Measurements from ENCODE around the gene CEP83. TPM values are rescaled to one million over a fixed set of nuclear protein-coding genes. Genes with fewer than 3 reads are reported as not detected.
A peak's percentile ranks its signal among the peaks of the same experiment; 100 is the strongest.

The CEP83 gene, protein sequence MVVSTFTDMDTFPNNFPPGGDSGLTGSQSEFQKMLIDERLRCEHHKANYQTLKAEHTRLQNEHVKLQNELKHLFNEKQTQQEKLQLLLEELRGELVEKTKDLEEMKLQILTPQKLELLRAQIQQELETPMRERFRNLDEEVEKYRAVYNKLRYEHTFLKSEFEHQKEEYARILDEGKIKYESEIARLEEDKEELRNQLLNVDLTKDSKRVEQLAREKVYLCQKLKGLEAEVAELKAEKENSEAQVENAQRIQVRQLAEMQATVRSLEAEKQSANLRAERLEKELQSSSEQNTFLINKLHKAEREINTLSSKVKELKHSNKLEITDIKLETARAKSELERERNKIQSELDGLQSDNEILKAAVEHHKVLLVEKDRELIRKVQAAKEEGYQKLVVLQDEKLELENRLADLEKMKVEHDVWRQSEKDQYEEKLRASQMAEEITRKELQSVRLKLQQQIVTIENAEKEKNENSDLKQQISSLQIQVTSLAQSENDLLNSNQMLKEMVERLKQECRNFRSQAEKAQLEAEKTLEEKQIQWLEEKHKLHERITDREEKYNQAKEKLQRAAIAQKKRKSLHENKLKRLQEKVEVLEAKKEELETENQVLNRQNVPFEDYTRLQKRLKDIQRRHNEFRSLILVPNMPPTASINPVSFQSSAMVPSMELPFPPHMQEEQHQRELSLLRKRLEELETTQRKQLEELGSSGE
- total RNA-seq (2014; rRNA removed; shearing (Covaris generic); ENCODE audit: low replicate concordance): 42.4 and 102 TPM in 2 replicates

GRCh38 chr12:94459728-94460615 lies at the start of gene CEP83:
Gene CEP83, minus strand, starts transcription at chr12:94459867. Its CDS starts 47,377 bp downstream, at chr12:94412490.
- H3K4me3 ChIP-seq (ENCODE audit: low read length): peak within 1 kb of the TSS; percentile 94
- no peaks in the 10 kb centered on the region for H4K20me1 ChIP-seq (ENCODE audit: insufficient read depth, low read depth, low read length)
- peak within 1 kb of the TSS; percentile 82 for H2AFZ ChIP-seq (ENCODE audit: low read length)
- H3K36me3 ChIP-seq (ENCODE audit: insufficient read depth, low read length): peaks cover 28% of the 10 kb centered on the region
- H3K79me2 ChIP-seq (ENCODE audit: low read length): peaks cover 47% of the 10 kb centered on the region
- peak within 1 kb of the TSS; percentile 58 for H3K27ac ChIP-seq (ENCODE audit: low read length)
- no peaks in the 10 kb centered on the region for H3K27me3 ChIP-seq (ENCODE audit: low read length)
- no peaks in the 10 kb centered on the region for H3K9me2 ChIP-seq (replicated peaks; ENCODE audit: insufficient read depth, low read length)
- DNase-seq: peak; percentile 98
- H3K9me3 ChIP-seq (ENCODE audit: low read length): no peaks in the 10 kb centered on the region; the same call in 1 of the 2 replicates
- H3K4me2 ChIP-seq (ENCODE audit: low read depth, low read length, poor library complexity, severe bottlenecking): peak within 1 kb of the TSS; percentile 96
- peak within 1 kb of the TSS; percentile 96 for H3K9ac ChIP-seq (ENCODE audit: low read length)
- peaks cover 21% of the 10 kb centered on the region for H3K4me1 ChIP-seq (ENCODE audit: low read length)

DNA sequence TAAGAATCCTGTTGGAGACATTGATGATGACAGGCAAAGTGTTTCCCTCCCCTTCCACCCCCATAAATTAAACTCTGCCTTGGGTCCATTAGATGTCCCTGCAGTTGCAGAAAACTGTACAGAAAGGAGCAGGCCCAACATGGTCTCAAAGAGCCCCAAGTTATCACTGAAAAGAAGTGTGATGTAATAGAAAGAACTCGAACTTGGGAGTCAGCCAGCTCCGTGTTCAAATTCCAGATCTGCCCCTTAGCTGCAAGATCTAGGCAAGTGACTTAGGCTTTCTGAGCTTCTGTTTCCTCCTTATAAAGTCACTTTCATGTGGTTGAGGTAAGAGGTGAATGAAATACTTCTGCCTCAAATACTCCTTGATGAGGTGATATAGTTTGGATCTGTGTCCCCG lies 49.6 kb upstream of the CEP83 start:
- H2AFZ ChIP-seq (ENCODE audit: low read length): no peak overlapping the region
- H3K4me1 ChIP-seq (ENCODE audit: low read length): no peaks in the 10 kb centered on the region
- H4K20me1 ChIP-seq (ENCODE audit: insufficient read depth, low read depth, low read length): no peaks in the 10 kb centered on the region
- no peaks in the 10 kb centered on the region for H3K9me3 ChIP-seq (ENCODE audit: low read length)
- no peaks in the 10 kb centered on the region for H3K36me3 ChIP-seq (ENCODE audit: insufficient read depth, low read length)
- H3K4me2 ChIP-seq (ENCODE audit: low read depth, low read length, poor library complexity, severe bottlenecking): no peak overlapping the region
- no peak overlapping the region for H3K4me3 ChIP-seq (ENCODE audit: low read length)
- H3K9me2 ChIP-seq (replicated peaks; ENCODE audit: insufficient read depth, low read length): no peaks in the 10 kb centered on the region
- H3K27ac ChIP-seq (ENCODE audit: low read length): no peak overlapping the region
- no peaks in the 10 kb centered on the region for H3K79me2 ChIP-seq (ENCODE audit: low read length)
- H3K9ac ChIP-seq (ENCODE audit: low read length): no peak overlapping the region
- no peak for DNase-seq
- no peaks in the 10 kb centered on the region for H3K27me3 ChIP-seq (ENCODE audit: low read length)

DNA sequence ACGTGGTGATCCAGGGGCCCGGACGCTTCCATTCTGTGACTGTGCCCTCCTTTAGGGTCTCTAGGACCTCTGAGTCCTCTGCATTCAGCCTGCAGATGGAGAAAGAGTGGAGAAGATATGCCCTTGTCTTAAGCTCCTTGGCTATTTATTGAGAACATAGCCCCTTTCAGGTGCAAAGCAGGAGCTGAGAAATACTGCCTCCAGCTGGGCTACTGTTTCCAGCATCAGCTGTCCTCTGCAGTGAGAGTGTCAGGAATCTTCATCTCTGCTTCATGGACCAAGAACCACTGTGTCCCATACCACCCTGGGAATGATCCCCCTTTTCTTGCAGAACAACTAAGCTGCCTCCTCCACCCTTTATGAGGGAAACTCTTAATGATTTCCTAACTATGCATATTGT lies 47.8 kb upstream of the CEP83 start:
- Histone ChIP-seq H3K79me2 (ENCODE audit: low read length) (no peaks in the 10 kb centered on the region), H3K9ac (ENCODE audit: low read length) (no peak overlapping the region), H3K27ac (ENCODE audit: low read length) (no peak overlapping the region), H3K9me2 (replicated peaks; ENCODE audit: insufficient read depth, low read length) (no peaks in the 10 kb centered on the region), H2AFZ (ENCODE audit: low read length) (no peak overlapping the region), H3K4me1 (ENCODE audit: low read length) (no peaks in the 10 kb centered on the region), H3K27me3 (ENCODE audit: low read length) (no peaks in the 10 kb centered on the region), H3K4me2 (ENCODE audit: low read depth, low read length, poor library complexity, severe bottlenecking) (no peak overlapping the region), H3K9me3 (ENCODE audit: low read length) (no peaks in the 10 kb centered on the region), H3K36me3 (ENCODE audit: insufficient read depth, low read length) (no peaks in the 10 kb centered on the region), H3K4me3 (ENCODE audit: low read length) (no peak overlapping the region), H4K20me1 (ENCODE audit: insufficient read depth, low read depth, low read length) (no peaks in the 10 kb centered on the region)
- DNase-seq: no peak

DNA sequence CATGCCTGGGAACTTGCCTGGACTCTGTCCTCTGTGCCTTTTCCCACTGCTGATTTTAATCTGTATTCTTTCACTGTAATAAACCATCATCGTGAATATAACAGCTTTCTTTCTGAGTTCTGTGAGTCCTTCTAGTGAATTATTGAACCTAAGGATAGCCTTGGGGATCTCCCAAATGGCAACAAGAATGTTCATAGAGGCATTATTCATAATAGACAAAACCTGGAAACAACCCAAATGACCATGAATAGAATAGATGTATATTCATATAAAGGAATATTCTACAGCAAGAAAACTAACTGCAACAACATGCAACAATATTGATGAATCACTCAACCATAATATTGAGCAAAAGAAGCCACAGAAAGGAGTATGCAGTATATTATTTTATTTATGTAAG lies 44.7 kb upstream of the CEP83 start:
- Histone ChIP-seq H3K9ac (ENCODE audit: low read length) (no peak overlapping the region), H3K27ac (ENCODE audit: low read length) (no peak overlapping the region), H3K4me2 (ENCODE audit: low read depth, low read length, poor library complexity, severe bottlenecking) (no peak overlapping the region), H3K9me2 (replicated peaks; ENCODE audit: insufficient read depth, low read length) (no peaks in the 10 kb centered on the region), H2AFZ (ENCODE audit: low read length) (no peak overlapping the region), H3K4me3 (ENCODE audit: low read length) (no peak overlapping the region), H3K36me3 (ENCODE audit: insufficient read depth, low read length) (no peaks in the 10 kb centered on the region), H3K79me2 (ENCODE audit: low read length) (no peaks in the 10 kb centered on the region), H4K20me1 (ENCODE audit: insufficient read depth, low read depth, low read length) (no peaks in the 10 kb centered on the region), H3K4me1 (ENCODE audit: low read length) (no peaks in the 10 kb centered on the region), H3K9me3 (ENCODE audit: low read length) (no peaks in the 10 kb centered on the region), H3K27me3 (ENCODE audit: low read length) (no peaks in the 10 kb centered on the region)
- DNase-seq: no peak

GRCh38 chr12:94503619-94504018 lies 44.0 kb upstream of the CEP83 start:
- H3K79me2 ChIP-seq (ENCODE audit: low read length): no peaks in the 10 kb centered on the region
- no peak overlapping the region for H3K9ac ChIP-seq (ENCODE audit: low read length)
- DNase-seq: no peak
- no peaks in the 10 kb centered on the region for H3K9me2 ChIP-seq (replicated peaks; ENCODE audit: insufficient read depth, low read length)
- no peak overlapping the region for H3K4me2 ChIP-seq (ENCODE audit: low read depth, low read length, poor library complexity, severe bottlenecking)
- no peak overlapping the region for H3K27ac ChIP-seq (ENCODE audit: low read length)
- no peak overlapping the region for H2AFZ ChIP-seq (ENCODE audit: low read length)
- H3K36me3 ChIP-seq (ENCODE audit: insufficient read depth, low read length): no peaks in the 10 kb centered on the region
- H3K4me1 ChIP-seq (ENCODE audit: low read length): no peaks in the 10 kb centered on the region
- H3K27me3 ChIP-seq (ENCODE audit: low read length): no peaks in the 10 kb centered on the region
- no peaks in the 10 kb centered on the region for H4K20me1 ChIP-seq (ENCODE audit: insufficient read depth, low read depth, low read length)
- H3K9me3 ChIP-seq (ENCODE audit: low read length): no peaks in the 10 kb centered on the region
- no peak overlapping the region for H3K4me3 ChIP-seq (ENCODE audit: low read length)

GRCh38 chr12:94500831-94501567 lies 41.3 kb upstream of the CEP83 start:
- Histone ChIP-seq H3K4me1 (ENCODE audit: low read length) (no peaks in the 10 kb centered on the region), H3K79me2 (ENCODE audit: low read length) (no peaks in the 10 kb centered on the region), H3K27me3 (ENCODE audit: low read length) (no peaks in the 10 kb centered on the region), H3K27ac (ENCODE audit: low read length) (no peak overlapping the region), H3K4me3 (ENCODE audit: low read length) (no peak overlapping the region), H3K9me2 (replicated peaks; ENCODE audit: insufficient read depth, low read length) (no peaks in the 10 kb centered on the region), H3K9ac (ENCODE audit: low read length) (no peak overlapping the region), H2AFZ (ENCODE audit: low read length) (no peak overlapping the region), H3K36me3 (ENCODE audit: insufficient read depth, low read length) (no peaks in the 10 kb centered on the region), H3K9me3 (ENCODE audit: low read length) (no peaks in the 10 kb centered on the region), H4K20me1 (ENCODE audit: insufficient read depth, low read depth, low read length) (no peaks in the 10 kb centered on the region), H3K4me2 (ENCODE audit: low read depth, low read length, poor library complexity, severe bottlenecking) (no peak overlapping the region)
- no peak for DNase-seq

DNA sequence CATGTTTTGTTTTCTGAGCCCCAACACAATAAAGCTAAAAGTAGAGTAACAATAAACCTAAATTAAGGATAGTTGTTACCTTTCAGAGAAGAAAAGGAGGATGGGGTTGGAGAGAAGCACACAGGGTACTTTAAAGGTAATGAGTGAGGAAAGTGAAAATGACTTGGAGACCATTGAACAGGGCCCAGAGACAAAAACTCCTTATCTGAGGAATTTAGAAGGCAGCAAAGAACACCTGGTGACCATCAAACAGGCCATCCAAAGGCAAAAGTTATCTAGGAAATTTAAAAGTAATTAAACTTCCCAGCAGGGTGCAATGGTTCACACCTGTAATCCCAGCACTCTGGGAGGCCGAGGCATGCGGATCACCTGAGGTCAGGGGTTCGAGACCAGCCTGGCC lies 39.0 kb upstream of the CEP83 start:
- H3K27ac ChIP-seq (ENCODE audit: low read length): no peak overlapping the region
- no peak overlapping the region for H3K4me3 ChIP-seq (ENCODE audit: low read length)
- H4K20me1 ChIP-seq (ENCODE audit: insufficient read depth, low read depth, low read length): no peaks in the 10 kb centered on the region
- H3K36me3 ChIP-seq (ENCODE audit: insufficient read depth, low read length): no peaks in the 10 kb centered on the region
- no peaks in the 10 kb centered on the region for H3K9me2 ChIP-seq (replicated peaks; ENCODE audit: insufficient read depth, low read length)
- no peaks in the 10 kb centered on the region for H3K27me3 ChIP-seq (ENCODE audit: low read length)
- H3K4me1 ChIP-seq (ENCODE audit: low read length): no peaks in the 10 kb centered on the region
- no peaks in the 10 kb centered on the region for H3K79me2 ChIP-seq (ENCODE audit: low read length)
- H2AFZ ChIP-seq (ENCODE audit: low read length): no peak overlapping the region
- H3K9ac ChIP-seq (ENCODE audit: low read length): no peak overlapping the region
- DNase-seq: no peak
- H3K4me2 ChIP-seq (ENCODE audit: low read depth, low read length, poor library complexity, severe bottlenecking): no peak overlapping the region
- no peaks in the 10 kb centered on the region for H3K9me3 ChIP-seq (ENCODE audit: low read length)

Data from Karpas-422 (cell line).